ENCODE measurements around the gene SLC33A1. TPM values are rescaled to one million over a fixed set of nuclear protein-coding genes. Genes with fewer than 3 reads are reported as not detected.

The SLC33A1 gene
- total and polyA plus RNA-seq, 2 of the 13 experiments (the other 11 are each of a cell fraction or from before 2014, with no cell fraction given) = 20.0 to 32.1 TPM

GRCh38 chr3:155805204-155805801 lies 48.9 kb downstream of the SLC33A1 start (continued):
- TF ChIP-seq IRX3 (CRISPR knock-in tag; IDR thresholded peaks at IDR 0.05; ENCODE audit: borderline replicate concordance, low read depth) = no peak
- TF ChIP-seq ZMAT5 (CRISPR knock-in tag; IDR thresholded peaks at IDR 0.05; ENCODE audit: borderline replicate concordance, low read depth) = no peak
- TF ChIP-seq MED1 (CRISPR knock-in tag; IDR thresholded peaks at IDR 0.05) = peak; percentile 53
- no peak for TF ChIP-seq ZNF782 (CRISPR knock-in tag; IDR thresholded peaks at IDR 0.05; ENCODE audit: borderline replicate concordance)
- no peak for TF ChIP-seq ZNF18 (CRISPR knock-in tag; IDR thresholded peaks at IDR 0.05; ENCODE audit: insufficient replicate concordance)
- TF ChIP-seq GFI1 (CRISPR knock-in tag; IDR thresholded peaks at IDR 0.05; ENCODE audit: borderline replicate concordance) = peak; percentile 67; the same call in 1 of the 2 replicates
- peak; percentile 49; the same call in 1 of the 2 replicates for TF ChIP-seq HDAC2 (CRISPR knock-in tag; IDR thresholded peaks at IDR 0.05)
- no peak for TF ChIP-seq ZBTB8A (CRISPR knock-in tag; IDR thresholded peaks at IDR 0.05; ENCODE audit: borderline replicate concordance, low read depth)
- TF ChIP-seq ZNF556 (CRISPR knock-in tag; IDR thresholded peaks at IDR 0.05; ENCODE audit: borderline replicate concordance) = no peak
- no peak for TF ChIP-seq HBP1 (CRISPR knock-in tag; IDR thresholded peaks at IDR 0.05; ENCODE audit: low read depth)
- no peak for TF ChIP-seq PHF5A (CRISPR knock-in tag; IDR thresholded peaks at IDR 0.05; ENCODE audit: low read depth, unreplicated experiment)
- no peak for TF ChIP-seq ZNF251 (CRISPR knock-in tag; IDR thresholded peaks at IDR 0.05)
- TF ChIP-seq BCL3 (CRISPR knock-in tag; IDR thresholded peaks at IDR 0.05) = no peak
- no peak for TF ChIP-seq ZFP41 (CRISPR knock-in tag; IDR thresholded peaks at IDR 0.05; ENCODE audit: borderline replicate concordance)
- TF ChIP-seq KDM6A (CRISPR knock-in tag; IDR thresholded peaks at IDR 0.05; ENCODE audit: low read depth) = 0 out of 2 replicates have a peak, but pooled peaks have one; percentile 6
- peak; percentile 51; the same call in 1 of the 2 replicates for TF ChIP-seq CEBPB (IDR thresholded peaks at IDR 0.05; ENCODE audit: borderline replicate concordance, low read depth, low read length)
- no peak for TF ChIP-seq SMAD9 (CRISPR knock-in tag; IDR thresholded peaks at IDR 0.05)
- no peak for TF ChIP-seq RBAK (CRISPR knock-in tag; IDR thresholded peaks at IDR 0.05)
- no peak for TF ChIP-seq YEATS2 (CRISPR knock-in tag; IDR thresholded peaks at IDR 0.05; ENCODE audit: borderline replicate concordance)
- TF ChIP-seq PLSCR1 (CRISPR knock-in tag; IDR thresholded peaks at IDR 0.05; ENCODE audit: borderline replicate concordance) = no peak
- TF ChIP-seq ZBTB10 (CRISPR knock-in tag; IDR thresholded peaks at IDR 0.05; ENCODE audit: borderline replicate concordance) = no peak
